HepG2 (cell line): ENCODE measurements around the gene INO80E. TPM values are rescaled to one million over a fixed set of nuclear protein-coding genes. Genes with fewer than 3 reads are reported as not detected.

ENCODE experiments used
- FOXP1 ChIP-seq, 2 experiments: fragments of 450-650 bp in 1 of 2; IDR thresholded peaks; 2 replicates each; pipeline ENCODE4 v1.6.1; 2017 to 2018; ENCODE audit warnings: antibody characterized with exemption in 1 of 2
- HBP1 ChIP-seq: IDR thresholded peaks from 2 replicates; pipeline ENCODE4 v1.6.1; 2016; ENCODE audit warnings: low read depth, control low read depth
- HNRNPLL ChIP-seq: fragments of 200-400 bp; formaldehyde crosslinking; IDR thresholded peaks from 2 replicates; pipeline ENCODE4 v1.6.1; 2017; ENCODE audit warnings: mild to moderate bottlenecking, low read depth, low read length; ENCODE audit not compliant: poor library complexity, severe bottlenecking
- HNRNPUL1 ChIP-seq: fragments of 200-400 bp; formaldehyde crosslinking; IDR thresholded peaks from 2 replicates; pipeline ENCODE4 v1.6.1; 2017; ENCODE audit warnings: low read depth, mild to moderate bottlenecking, low read length, moderate library complexity
- KAT8 ChIP-seq: IDR thresholded peaks from 2 replicates; pipeline ENCODE4 v1.6.1; 2016; ENCODE audit warnings: missing genetic modification reagents, missing compliant biosample characterization
- KDM1A ChIP-seq: IDR thresholded peaks from 2 replicates; pipeline ENCODE4 v1.6.1; 2016; ENCODE audit warnings: missing compliant biosample characterization
- MTERF4 ChIP-seq: sonication (generic); formaldehyde crosslinking; IDR thresholded peaks from 2 replicates; pipeline ENCODE4 v1.8.0; 2023; ENCODE audit warnings: mild to moderate bottlenecking, missing genetic modification reagents
- NFIB ChIP-seq: sonication (generic); formaldehyde crosslinking; IDR thresholded peaks from 2 replicates; pipeline ENCODE4 v1.9.0; 2021; ENCODE audit warnings: missing genetic modification reagents, mild to moderate bottlenecking, borderline replicate concordance
- NFYC ChIP-seq: IDR thresholded peaks from 2 replicates; pipeline ENCODE4 v1.6.1; 2016; ENCODE audit warnings: missing genetic modification reagents, missing compliant biosample characterization
- NR2F2 ChIP-seq: IDR thresholded peaks from 2 replicates; pipeline ENCODE4 v1.6.1; 2012; ENCODE audit warnings: low read depth, inconsistent platforms, borderline replicate concordance
- RAD21 ChIP-seq: fragments of 450-650 bp; formaldehyde crosslinking; IDR thresholded peaks from 2 replicates; pipeline ENCODE4 v1.5.0; 2020; ENCODE audit warnings: mild to moderate bottlenecking
- RELA ChIP-seq: sonication (generic); formaldehyde crosslinking; IDR thresholded peaks from 2 replicates; pipeline ENCODE4 v1.4.0; 2020; ENCODE audit warnings: missing genetic modification reagents
- RERE ChIP-seq: IDR thresholded peaks from 2 replicates; pipeline ENCODE4 v1.6.1; 2016; ENCODE audit warnings: low read depth, missing genetic modification reagents, missing compliant biosample characterization
- RFX5 ChIP-seq: IDR thresholded peaks from 2 replicates; pipeline ENCODE4 v1.6.1; 2011; ENCODE audit warnings: low read depth, low read length, improper control_type of control experiment
- SMYD3 ChIP-seq: sonication (generic); formaldehyde crosslinking; IDR thresholded peaks from 2 replicates; pipeline ENCODE4 v1.8.1; 2023; ENCODE audit warnings: mild to moderate bottlenecking, missing genetic modification reagents
- ZNF264 ChIP-seq: sonication (generic); formaldehyde crosslinking; IDR thresholded peaks from 2 replicates; pipeline ENCODE4 v1.4.0; 2020; ENCODE audit warnings: missing genetic modification reagents
- ZNF275 ChIP-seq: sonication (generic); formaldehyde crosslinking; IDR thresholded peaks from 2 replicates; pipeline ENCODE4 v1.8.0; 2022; ENCODE audit warnings: missing genetic modification reagents, mild to moderate bottlenecking, inconsistent platforms, borderline replicate concordance
- ZNF687 ChIP-seq: sonication (generic); formaldehyde crosslinking; IDR thresholded peaks from 2 replicates; pipeline ENCODE4 v1.5.1; 2020; ENCODE audit warnings: mild to moderate bottlenecking, missing genetic modification reagents, moderate library complexity
- polyA plus RNA-seq, 8 experiments: library from polyadenylated mRNA; depleted of rRNA in 3 of 8; stranded (reverse) in 7 of 8; unstranded in 1 of 8; fragments of >200 nt; fragmentation: Illumina TruSeq in 4 of 8; extraction: Trizol in 4 of 8; gene quantifications; 2 replicates each; pipeline versions ENCODE4 v1.2.1 to v1.2.3, GENCODE V29; 2011 to 2016; ENCODE audit warnings: low read depth in 4 of 8, missing spikeins in 1 of 8, mixed read lengths in 1 of 8; ENCODE audit not compliant: insufficient read depth in 1 of 8
- total RNA-seq, 5 experiments: library from RNA; depleted of rRNA; stranded (reverse); fragments of >200 nt; fragmentation: Illumina TruSeq; extraction: Trizol; gene quantifications; 2 replicates each; pipeline ENCODE4 v1.2.3, GENCODE V29; 2016; ENCODE audit warnings: low read depth in 1 of 5

INO80E gene
- total and polyA plus RNA-seq, 2 of the 13 experiments (the other 11 are each of a cell fraction or from before 2014, with no cell fraction given), result 25.8 to 45.6 TPM

- no peak for TF ChIP-seq ZNF687 (CRISPR knock-in tag)
- TF ChIP-seq RAD21 (CRISPR knock-in tag), result no peak
- TF ChIP-seq ZNF275 (CRISPR knock-in tag), result no peak
- TF ChIP-seq NFIB (CRISPR knock-in tag), result no peak
- no peak for TF ChIP-seq HNRNPUL1
- TF ChIP-seq KAT8 (CRISPR knock-in tag), result no peak
- TF ChIP-seq KDM1A, result peak; percentile 70
- TF ChIP-seq RELA (CRISPR knock-in tag), result no peak
- TF ChIP-seq ZNF264 (CRISPR knock-in tag), result no peak
- TF ChIP-seq HNRNPLL, result no peak
- no peak for TF ChIP-seq RFX5
- TF ChIP-seq NR2F2, result no peak
- no peak for TF ChIP-seq HBP1 (CRISPR knock-in tag)
- no peak for TF ChIP-seq FOXP1 (IDR thresholded peaks at IDR 0.05)
- no peak for TF ChIP-seq FOXP1 (CRISPR knock-in tag; IDR thresholded peaks at IDR 0.05)
- no peak for TF ChIP-seq RERE (CRISPR knock-in tag)
- TF ChIP-seq NFYC, result no peak
- no peak for TF ChIP-seq MTERF4
- no peak for TF ChIP-seq SMYD3 (CRISPR knock-in tag)
Measured at GRCh38 chr16:29975134-29975538, 20.9 kb upstream of the INO80E start (continued).
